ENCODE results near the gene RGS6. TPM values are rescaled to one million over a fixed set of nuclear protein-coding genes. Genes with fewer than 3 reads are reported as not detected.
A peak's percentile ranks its signal among the peaks of the same experiment; 100 is the strongest.

The RGS6 gene
- total RNA-seq, 1 donor from 2014 or later: 2.0 TPM

DNA sequence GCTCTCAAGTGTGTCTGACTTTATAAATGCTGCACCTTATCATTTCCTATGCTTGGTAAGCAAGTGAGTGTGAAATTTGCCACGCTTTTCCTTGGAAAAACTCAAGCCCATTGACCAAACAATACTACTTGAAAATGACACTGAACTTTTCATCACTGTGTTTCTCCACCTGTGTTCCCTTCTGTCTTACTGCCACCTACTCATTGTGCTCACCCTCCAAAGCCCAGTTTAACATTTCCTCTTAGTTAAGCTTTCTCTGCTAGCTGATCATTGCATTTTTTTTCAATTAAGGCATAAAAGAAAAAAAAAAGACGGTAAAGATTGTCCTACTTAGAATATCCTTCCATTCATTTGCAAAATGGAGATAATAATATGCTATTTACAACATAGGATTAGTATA lies 516.0 kb downstream of the RGS6 start:
- Mint-ChIP-seq H3K4me3 (no peak overlapping the region), H3K27me3 (ENCODE audit: low read depth) (peaks cover 8% of the 10 kb centered on the region), H3K9me3 (no peaks in the 10 kb centered on the region), H3K27ac (no peak overlapping the region), H3K36me3 (no peaks in the 10 kb centered on the region), H3K4me1 (peaks cover 38% of the 10 kb centered on the region)
- TF ChIP-seq, protein P1, sequence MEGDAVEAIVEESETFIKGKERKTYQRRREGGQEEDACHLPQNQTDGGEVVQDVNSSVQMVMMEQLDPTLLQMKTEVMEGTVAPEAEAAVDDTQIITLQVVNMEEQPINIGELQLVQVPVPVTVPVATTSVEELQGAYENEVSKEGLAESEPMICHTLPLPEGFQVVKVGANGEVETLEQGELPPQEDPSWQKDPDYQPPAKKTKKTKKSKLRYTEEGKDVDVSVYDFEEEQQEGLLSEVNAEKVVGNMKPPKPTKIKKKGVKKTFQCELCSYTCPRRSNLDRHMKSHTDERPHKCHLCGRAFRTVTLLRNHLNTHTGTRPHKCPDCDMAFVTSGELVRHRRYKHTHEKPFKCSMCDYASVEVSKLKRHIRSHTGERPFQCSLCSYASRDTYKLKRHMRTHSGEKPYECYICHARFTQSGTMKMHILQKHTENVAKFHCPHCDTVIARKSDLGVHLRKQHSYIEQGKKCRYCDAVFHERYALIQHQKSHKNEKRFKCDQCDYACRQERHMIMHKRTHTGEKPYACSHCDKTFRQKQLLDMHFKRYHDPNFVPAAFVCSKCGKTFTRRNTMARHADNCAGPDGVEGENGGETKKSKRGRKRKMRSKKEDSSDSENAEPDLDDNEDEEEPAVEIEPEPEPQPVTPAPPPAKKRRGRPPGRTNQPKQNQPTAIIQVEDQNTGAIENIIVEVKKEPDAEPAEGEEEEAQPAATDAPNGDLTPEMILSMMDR (IDR thresholded peaks at IDR 0.05; ENCODE audit: unreplicated experiment): no peak
- no peak for DNase-seq (ENCODE audit: low spot score in 2 of 2, unreplicated experiment in 2 of 2)

DNA sequence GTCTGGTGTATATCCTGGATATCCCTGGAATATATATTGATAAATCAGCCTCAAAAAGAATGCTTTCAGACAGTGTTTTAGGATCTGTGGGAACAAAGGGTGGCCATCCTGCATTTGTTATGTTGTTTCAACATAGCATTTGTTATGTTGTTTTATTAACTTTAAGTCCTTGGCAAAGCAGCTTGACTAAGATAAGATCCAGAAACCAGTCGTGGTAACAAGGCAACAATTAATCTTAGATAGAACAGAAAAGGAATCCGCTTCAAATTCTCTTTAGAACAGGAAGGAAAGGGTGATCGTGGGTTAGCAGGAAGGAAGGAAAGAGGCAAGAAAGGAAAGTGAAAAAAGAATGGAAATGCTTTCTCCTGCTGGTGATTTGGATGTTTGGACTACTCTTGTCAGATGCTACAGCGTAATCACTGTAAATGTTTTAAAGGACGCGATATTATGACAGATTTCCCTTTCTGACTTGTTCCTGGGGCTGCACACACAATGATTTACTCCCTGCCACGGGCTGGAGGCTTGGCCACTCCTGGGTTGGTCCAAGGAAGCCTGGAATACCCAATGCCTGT lies 518.3 kb downstream of the RGS6 start:
- Mint-ChIP-seq H3K9me3 (no peaks in the 10 kb centered on the region), H3K36me3 (no peaks in the 10 kb centered on the region), H3K27ac (peak overlapping the region; percentile 3), H3K4me3 (no peak overlapping the region), H3K4me1 (peaks cover 34% of the 10 kb centered on the region), H3K27me3 (ENCODE audit: low read depth) (peaks cover 14% of the 10 kb centered on the region)
- TF ChIP-seq, protein P1 (IDR thresholded peaks at IDR 0.05; ENCODE audit: unreplicated experiment): no peak
- DNase-seq (ENCODE audit: low spot score in 2 of 2, unreplicated experiment in 2 of 2): no peak

DNA sequence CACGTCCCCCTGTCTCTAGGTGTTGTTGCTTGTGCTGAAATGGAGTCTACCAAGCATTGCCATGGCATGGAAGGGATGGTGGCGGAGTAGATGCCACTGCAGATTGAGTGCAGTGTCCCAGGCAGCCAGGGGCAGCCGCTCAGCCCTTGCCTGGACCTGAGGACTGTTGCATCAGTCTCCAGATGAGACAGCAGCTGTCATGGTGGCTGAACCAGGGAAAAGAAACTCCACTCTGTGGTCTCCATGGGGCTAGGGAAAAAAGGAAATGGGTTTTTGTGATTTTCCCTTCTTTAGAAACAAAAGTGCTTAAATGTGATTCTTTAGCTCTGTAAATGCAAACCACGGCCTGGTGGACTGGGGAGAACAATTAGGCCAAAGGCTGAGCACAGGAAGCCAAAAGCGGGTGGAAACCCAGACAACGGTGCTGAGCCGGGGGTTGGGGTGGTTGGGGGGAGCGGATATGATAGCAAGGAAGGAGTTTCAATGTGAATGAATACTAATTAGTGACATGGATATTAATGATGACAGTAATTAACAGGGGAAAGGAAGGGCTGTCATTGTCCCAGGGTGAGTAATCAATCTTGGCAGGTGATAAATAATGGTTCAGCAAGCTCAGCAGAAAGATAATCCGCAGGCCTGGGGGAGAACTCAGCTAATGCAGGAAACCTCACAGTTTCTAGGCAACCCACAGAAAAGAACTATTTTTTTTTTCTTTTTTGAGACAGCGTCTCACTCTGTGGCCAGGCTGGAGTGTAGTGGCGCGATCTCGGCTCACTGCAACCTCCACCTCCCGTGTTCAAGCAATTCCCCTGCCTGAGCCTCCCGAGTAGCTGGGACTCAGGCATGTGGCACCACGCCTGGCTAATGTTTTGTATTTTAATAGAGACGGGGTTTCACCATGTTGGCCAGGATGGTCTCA lies 519.1 kb downstream of the RGS6 start:
- Mint-ChIP-seq H3K27me3 (ENCODE audit: low read depth) (peaks cover 14% of the 10 kb centered on the region), H3K27ac (peak overlapping the region; percentile 33), H3K4me3 (no peak overlapping the region), H3K9me3 (no peaks in the 10 kb centered on the region), H3K4me1 (peaks cover 34% of the 10 kb centered on the region), H3K36me3 (no peaks in the 10 kb centered on the region)
- TF ChIP-seq, protein P1 (IDR thresholded peaks at IDR 0.05; ENCODE audit: unreplicated experiment): no peak
- no peak for DNase-seq (ENCODE audit: low spot score in 2 of 2, unreplicated experiment in 2 of 2)

DNA sequence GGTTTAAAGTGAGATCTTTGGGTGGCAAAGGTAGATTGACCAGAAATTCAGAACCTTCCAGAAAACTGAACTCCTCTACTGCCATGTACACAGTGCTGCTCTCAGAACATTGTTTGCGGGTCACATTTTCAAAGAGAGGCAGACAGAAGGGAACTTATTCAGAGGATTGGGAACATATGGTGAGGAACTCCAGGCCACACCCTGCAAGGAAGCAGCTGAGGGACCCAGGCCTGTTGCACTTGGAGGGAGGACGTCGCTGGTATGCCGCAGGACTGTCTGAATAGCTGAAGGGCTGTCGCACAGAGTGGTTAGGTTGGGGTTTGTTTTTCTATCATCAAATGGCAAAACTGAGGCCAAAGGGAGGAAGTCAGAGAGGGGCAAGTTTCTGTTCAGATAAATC lies 520.5 kb downstream of the RGS6 start:
- DNase-seq (ENCODE audit: low spot score in 2 of 2, unreplicated experiment in 2 of 2): no peak
- Mint-ChIP-seq H3K36me3 (no peaks in the 10 kb centered on the region), H3K27ac (no peak overlapping the region), H3K4me1 (peaks cover 34% of the 10 kb centered on the region), H3K4me3 (no peak overlapping the region), H3K9me3 (no peaks in the 10 kb centered on the region), H3K27me3 (ENCODE audit: low read depth) (peaks cover 19% of the 10 kb centered on the region)
- TF ChIP-seq, protein P1 (IDR thresholded peaks at IDR 0.05; ENCODE audit: unreplicated experiment): no peak

DNA sequence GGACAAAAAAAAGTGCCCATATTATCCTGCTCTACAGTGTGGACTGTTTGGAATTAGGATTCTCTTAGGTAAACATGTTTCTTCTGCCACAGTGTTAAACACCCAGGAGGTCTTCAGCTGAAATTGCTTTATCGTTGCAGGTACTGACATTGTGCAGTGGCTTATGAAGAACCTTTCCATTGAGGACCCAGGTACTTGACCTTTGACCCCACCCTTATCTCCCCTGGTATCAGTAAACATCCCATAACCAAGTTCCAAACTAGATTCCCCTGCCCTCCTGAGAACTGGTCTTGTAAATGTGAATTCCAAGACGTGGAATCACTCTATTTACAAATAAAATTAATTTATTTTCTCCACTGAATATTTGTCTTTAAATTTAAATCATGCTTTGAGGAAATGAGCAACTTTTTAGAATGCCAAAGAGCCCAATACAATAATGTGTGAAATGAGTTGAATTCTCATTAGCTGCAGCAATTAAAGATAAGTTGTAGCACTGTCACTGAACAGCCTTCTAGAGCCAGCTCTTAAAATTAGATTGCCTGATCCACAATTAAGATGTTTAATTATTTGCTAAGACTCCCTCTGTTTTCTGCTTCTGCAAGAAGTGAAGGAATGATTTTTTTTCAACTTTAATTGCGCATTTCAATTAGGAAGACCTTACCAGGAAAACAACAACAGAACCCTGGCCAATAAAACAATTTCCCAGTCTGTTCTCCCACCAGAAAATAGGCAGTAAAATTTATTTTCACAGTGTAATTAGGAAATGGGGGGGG lies 522.3 kb downstream of the RGS6 start:
- H3K27ac Mint-ChIP-seq: no peak overlapping the region

More for the DNA sequence above, 522.3 kb downstream of the RGS6 start:
- H3K27me3 Mint-ChIP-seq (ENCODE audit: low read depth): peaks cover 32% of the 10 kb centered on the region
- no peak for DNase-seq (ENCODE audit: low spot score in 2 of 2, unreplicated experiment in 2 of 2)
- H3K4me3 Mint-ChIP-seq: no peak overlapping the region
- H3K4me1 Mint-ChIP-seq: peaks cover 27% of the 10 kb centered on the region
- H3K9me3 Mint-ChIP-seq: no peaks in the 10 kb centered on the region
- TF ChIP-seq, protein P1 (IDR thresholded peaks at IDR 0.05; ENCODE audit: unreplicated experiment): no peak
- H3K36me3 Mint-ChIP-seq: no peaks in the 10 kb centered on the region
